Gastrocnemius medialis (tissue), 4 donors: ENCODE data around the gene TGM3. TPM values are rescaled to one million over a fixed set of nuclear protein-coding genes. Genes with fewer than 3 reads are reported as not detected.

Source experiments
- ATAC-seq, 2 donors: fragments of 150-250 bp; one replicate each; pipeline ENCODE4 v1.9.1; 2016
- DNase-seq, 2 donors: peaks; one replicate each; pipeline ENCODE4 v3.0.0-alpha.2; 2019
- H3K27ac ChIP-seq, 4 donors: fragments of 200-600 bp; sonication (generic); 1 replicate in 1 of 4; 2 replicates in 3 of 4; pipeline ENCODE4 v1.5.1; 2016 to 2018; ENCODE audit warnings: mild to moderate bottlenecking in 2 of 4, moderate library complexity in 1 of 4
- H3K27me3 ChIP-seq, 3 donors: fragments of 200-600 bp; sonication (generic) in 2 of 3; 1 replicate in 1 of 3; 2 replicates in 2 of 3; pipeline versions ENCODE4 v1.5.1 to v1.6.0; 2016 to 2019; ENCODE audit warnings: mild to moderate bottlenecking in 1 of 3, moderate library complexity in 1 of 3
- H3K36me3 ChIP-seq, 2 donors: fragments of 200-600 bp; sonication (generic) in 1 of 2; one replicate each; pipeline ENCODE4 v1.5.1; 2017 to 2018
- H3K4me1 ChIP-seq, 2 donors: fragments of 200-600 bp; sonication (generic) in 1 of 2; one replicate each; pipeline ENCODE4 v1.5.1; 2016 to 2017; ENCODE audit warnings: mild to moderate bottlenecking in 2 of 2
- H3K4me3 ChIP-seq, 4 donors: fragments of 200-600 bp; sonication (generic) in 3 of 4; 1 replicate in 1 of 4; 2 replicates in 3 of 4; pipeline ENCODE4 v1.5.1; 2016 to 2019; ENCODE audit warnings: mild to moderate bottlenecking in 2 of 4
- H3K9me3 ChIP-seq, 3 donors: fragments of 200-600 bp; sonication (generic) in 2 of 3; 1 replicate in 1 of 3; 2 replicates in 2 of 3; pipeline ENCODE4 v1.5.1; 2016 to 2019
- POLR2A ChIP-seq, 2 donors: fragments of 450-650 bp; IDR thresholded peaks; one replicate each; pipeline ENCODE4 v1.6.1; 2017; ENCODE audit warnings: antibody characterized with exemption in 2 of 2, mild to moderate bottlenecking in 2 of 2, moderate library complexity in 2 of 2
- in situ Hi-C, 4 donors: fragments of 200-750 bp; cut with MboI; loops; one replicate each; pipeline versions ENCODE4 v1.15.0 to v1.8.0; 2017; ENCODE audit warnings: low sequenced_read_pairs in 4 of 4
- intact Hi-C: fragments of 100-400 bp; cut with DNase I; formaldehyde crosslinking; loops from one replicate; pipeline ENCODE4 v1.15.1; 2023; ENCODE audit warnings: low total_unique reads
- total RNA-seq, 4 donors: library from RNA; depleted of rRNA; stranded (reverse); fragments of >200 nt; gene quantifications; one replicate each; pipeline versions ENCODE4 v1.1.0 to v1.2.3, GENCODE V29; 2016
- TF ChIP-seq, protein P1 (sequence below), 5 experiments: fragments of 450-650 bp in 3 of 5; fragments of 200-600 bp in 2 of 5; sonication (generic) in 2 of 5; IDR thresholded peaks in 4 of 5; conservative IDR thresholded peaks in 1 of 5; 1 replicate in 4 of 5; 2 replicates in 1 of 5; pipeline ENCODE4 v1.5.1; 2016 to 2019; ENCODE audit warnings: antibody characterized with exemption in 5 of 5, mild to moderate bottlenecking in 3 of 5, moderate library complexity in 3 of 5

The TGM3 gene
- total RNA-seq, 4 donors from 2014 or later: not detected

DNA sequence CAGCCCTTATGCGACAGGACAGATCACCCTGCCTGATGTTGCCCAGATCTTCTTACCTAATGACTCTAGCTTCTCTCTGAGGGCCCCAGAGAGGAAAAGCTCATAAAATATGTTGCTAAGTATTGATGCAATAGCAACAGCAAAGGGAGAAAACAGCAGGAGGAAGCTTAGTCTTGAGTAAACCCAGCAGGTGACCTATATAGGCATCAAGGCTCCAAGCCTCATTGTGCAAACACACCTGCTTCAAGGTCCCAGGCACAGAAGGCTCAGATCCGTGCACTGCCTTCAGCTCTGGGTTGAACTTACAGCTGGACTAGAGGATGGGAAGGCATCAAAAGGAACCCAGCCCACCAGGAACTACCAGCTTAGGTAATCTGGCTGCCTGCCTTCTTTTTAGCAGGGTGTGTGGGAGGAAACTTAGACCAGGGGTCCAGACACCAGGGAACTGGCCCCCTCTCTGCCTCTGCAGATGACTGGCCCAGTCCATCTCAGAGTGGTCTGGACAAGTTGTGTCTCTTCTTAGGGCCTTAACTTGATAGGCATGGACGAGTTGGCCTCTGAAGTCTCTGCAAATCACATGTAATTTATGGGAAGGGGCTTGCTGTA, 34.4 kb downstream of the TGM3 start:
- H3K4me3 ChIP-seq: no peak overlapping the region
- intact Hi-C loops: no loop called here
- TF ChIP-seq POLR2A (IDR thresholded peaks at IDR 0.05): no peak
- TF ChIP-seq, protein P1, sequence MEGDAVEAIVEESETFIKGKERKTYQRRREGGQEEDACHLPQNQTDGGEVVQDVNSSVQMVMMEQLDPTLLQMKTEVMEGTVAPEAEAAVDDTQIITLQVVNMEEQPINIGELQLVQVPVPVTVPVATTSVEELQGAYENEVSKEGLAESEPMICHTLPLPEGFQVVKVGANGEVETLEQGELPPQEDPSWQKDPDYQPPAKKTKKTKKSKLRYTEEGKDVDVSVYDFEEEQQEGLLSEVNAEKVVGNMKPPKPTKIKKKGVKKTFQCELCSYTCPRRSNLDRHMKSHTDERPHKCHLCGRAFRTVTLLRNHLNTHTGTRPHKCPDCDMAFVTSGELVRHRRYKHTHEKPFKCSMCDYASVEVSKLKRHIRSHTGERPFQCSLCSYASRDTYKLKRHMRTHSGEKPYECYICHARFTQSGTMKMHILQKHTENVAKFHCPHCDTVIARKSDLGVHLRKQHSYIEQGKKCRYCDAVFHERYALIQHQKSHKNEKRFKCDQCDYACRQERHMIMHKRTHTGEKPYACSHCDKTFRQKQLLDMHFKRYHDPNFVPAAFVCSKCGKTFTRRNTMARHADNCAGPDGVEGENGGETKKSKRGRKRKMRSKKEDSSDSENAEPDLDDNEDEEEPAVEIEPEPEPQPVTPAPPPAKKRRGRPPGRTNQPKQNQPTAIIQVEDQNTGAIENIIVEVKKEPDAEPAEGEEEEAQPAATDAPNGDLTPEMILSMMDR (IDR thresholded peaks at IDR 0.05 in 4 of 5, conservative IDR thresholded peaks at IDR 0.05 in 1 of 5): no peak
- H3K27ac ChIP-seq: no peak overlapping the region
- DNase-seq: no peak
- no peaks in the 10 kb centered on the region for H3K9me3 ChIP-seq
- H3K36me3 ChIP-seq: no peaks in the 10 kb centered on the region
- no peak for ATAC-seq
- H3K4me1 ChIP-seq: no peaks in the 10 kb centered on the region
- H3K27me3 ChIP-seq: no peaks in the 10 kb centered on the region
- in situ Hi-C loops: no loop called here

DNA sequence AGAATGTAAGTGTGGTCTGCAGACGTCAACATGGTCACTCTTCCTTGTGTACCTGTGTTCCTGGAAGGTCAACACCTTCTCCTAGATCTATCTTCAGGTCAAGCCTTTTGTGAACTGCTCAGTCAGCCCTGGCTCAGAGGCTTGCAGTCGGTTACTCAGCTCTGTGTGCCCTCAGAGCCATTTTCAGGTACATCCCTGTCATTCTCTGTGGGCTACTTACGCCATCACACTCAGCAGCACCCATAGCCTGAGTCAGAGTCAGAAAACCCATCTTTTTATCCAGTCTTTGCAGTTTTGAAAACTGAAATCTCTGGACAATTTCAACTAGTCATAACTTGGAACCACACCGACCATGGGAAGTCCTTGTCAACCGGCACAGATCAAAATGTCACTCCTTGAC, 35.3 kb downstream of the TGM3 start:
- H3K4me3 ChIP-seq: no peak overlapping the region
- no peaks in the 10 kb centered on the region for H3K36me3 ChIP-seq
- H3K4me1 ChIP-seq: no peaks in the 10 kb centered on the region
- H3K27ac ChIP-seq: no peak overlapping the region
- no peak for TF ChIP-seq POLR2A (IDR thresholded peaks at IDR 0.05)
- TF ChIP-seq, protein P1 (IDR thresholded peaks at IDR 0.05 in 4 of 5, conservative IDR thresholded peaks at IDR 0.05 in 1 of 5): no peak
- no peaks in the 10 kb centered on the region for H3K27me3 ChIP-seq
- DNase-seq: no peak
- in situ Hi-C loops: no loop called here
- H3K9me3 ChIP-seq: no peaks in the 10 kb centered on the region
- no peak for ATAC-seq
- intact Hi-C loops: no loop called here

DNA sequence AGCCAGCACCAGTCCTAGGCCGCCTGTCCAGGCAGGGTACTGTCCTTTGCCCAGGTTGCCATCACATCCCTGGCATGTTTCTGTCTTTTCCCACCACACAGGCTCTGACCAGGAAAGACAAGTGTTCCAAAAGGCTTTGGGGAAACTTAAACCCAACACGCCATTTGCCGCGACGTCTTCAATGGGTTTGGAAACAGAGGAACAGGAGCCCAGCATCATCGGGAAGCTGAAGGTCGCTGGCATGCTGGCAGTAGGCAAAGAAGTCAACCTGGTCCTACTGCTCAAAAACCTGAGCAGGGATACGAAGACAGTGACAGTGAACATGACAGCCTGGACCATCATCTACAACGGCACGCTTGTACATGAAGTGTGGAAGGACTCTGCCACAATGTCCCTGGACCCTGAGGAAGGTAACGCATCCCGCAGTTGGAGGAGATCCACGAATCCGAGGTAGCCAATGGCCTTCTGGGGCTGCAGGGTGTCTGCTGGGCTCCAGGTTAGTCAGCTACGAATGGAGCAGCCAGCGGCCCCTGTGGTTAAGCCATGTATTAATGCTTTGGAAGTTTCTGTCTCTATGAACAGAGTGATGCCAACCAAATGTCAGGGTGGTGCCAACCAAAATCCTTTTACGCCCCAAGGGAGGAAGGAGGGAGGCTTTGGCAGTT, 36.2 kb downstream of the TGM3 start:
- H3K9me3 ChIP-seq: no peaks in the 10 kb centered on the region
- in situ Hi-C loops: no loop called here
- no peak overlapping the region for H3K4me3 ChIP-seq
- intact Hi-C loops: no loop called here
- no peaks in the 10 kb centered on the region for H3K27me3 ChIP-seq
- ATAC-seq (no peak), DNase-seq (no peak)
- H3K27ac ChIP-seq: no peak overlapping the region
- H3K36me3 ChIP-seq: no peaks in the 10 kb centered on the region
- TF ChIP-seq POLR2A (IDR thresholded peaks at IDR 0.05): no peak
- TF ChIP-seq, protein P1 (IDR thresholded peaks at IDR 0.05 in 4 of 5, conservative IDR thresholded peaks at IDR 0.05 in 1 of 5): no peak
- no peaks in the 10 kb centered on the region for H3K4me1 ChIP-seq

DNA sequence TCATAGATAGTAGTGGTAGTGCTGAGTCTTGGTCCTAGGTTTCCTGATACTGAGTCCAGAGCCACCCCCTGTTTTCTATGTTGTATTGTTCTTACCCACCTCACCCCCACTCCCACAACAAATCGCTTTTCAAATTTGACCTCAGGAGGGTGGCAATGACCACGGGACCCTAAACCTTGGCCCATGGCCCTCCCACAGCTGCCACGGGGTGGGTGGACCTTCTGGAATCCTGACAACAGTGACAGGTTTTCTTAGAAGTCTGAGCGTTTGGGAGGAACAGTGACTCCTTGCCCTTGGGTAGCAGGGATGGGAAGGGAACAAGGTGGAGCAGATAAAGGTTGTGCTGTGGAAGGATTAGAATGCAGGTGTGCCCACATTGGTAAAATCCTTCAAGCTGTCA, 36.9 kb downstream of the TGM3 start:
- no peak overlapping the region for H3K27ac ChIP-seq
- H3K4me3 ChIP-seq: no peak overlapping the region
- TF ChIP-seq, protein P1 (IDR thresholded peaks at IDR 0.05 in 4 of 5, conservative IDR thresholded peaks at IDR 0.05 in 1 of 5): no peak
- TF ChIP-seq POLR2A (IDR thresholded peaks at IDR 0.05): no peak
- H3K36me3 ChIP-seq: no peaks in the 10 kb centered on the region
- H3K4me1 ChIP-seq: no peaks in the 10 kb centered on the region
- no peaks in the 10 kb centered on the region for H3K9me3 ChIP-seq
- in situ Hi-C loops (no loop called here), intact Hi-C loops (no loop called here)
- H3K27me3 ChIP-seq: no peaks in the 10 kb centered on the region
- no peak for DNase-seq
- ATAC-seq: no peak
